Renal cortex interstitium (tissue), 11 donors: ENCODE results near the gene GRAMD1A. TPM values are rescaled to one million over a fixed set of nuclear protein-coding genes. Genes with fewer than 3 reads are reported as not detected.
"Not testable (repeated sequence)": the region's sequence is repeated elsewhere in the genome, so short reads cannot be mapped to it uniquely, and the experiment has no call there.

Experiments
- DNase-seq, 11 donors: peaks; one replicate each; pipeline ENCODE4 v3.0.0-alpha.2; 2013; ENCODE audit warnings: low read depth in 9 of 11, low spot score in 4 of 11; ENCODE audit errors: extremely low read depth in 1 of 11
- polyA plus RNA-seq, 3 donors: library from polyadenylated mRNA; unstranded; fragments of 120-200 nt; gene quantifications; one replicate each; pipeline ENCODE4 v1.2.1, GENCODE V29; 2013; ENCODE audit not compliant: insufficient read length in 3 of 3

GRAMD1A gene
- polyA plus RNA-seq, 3 donors = 48.1 to 77.3 (median 59.5) TPM

DNA sequence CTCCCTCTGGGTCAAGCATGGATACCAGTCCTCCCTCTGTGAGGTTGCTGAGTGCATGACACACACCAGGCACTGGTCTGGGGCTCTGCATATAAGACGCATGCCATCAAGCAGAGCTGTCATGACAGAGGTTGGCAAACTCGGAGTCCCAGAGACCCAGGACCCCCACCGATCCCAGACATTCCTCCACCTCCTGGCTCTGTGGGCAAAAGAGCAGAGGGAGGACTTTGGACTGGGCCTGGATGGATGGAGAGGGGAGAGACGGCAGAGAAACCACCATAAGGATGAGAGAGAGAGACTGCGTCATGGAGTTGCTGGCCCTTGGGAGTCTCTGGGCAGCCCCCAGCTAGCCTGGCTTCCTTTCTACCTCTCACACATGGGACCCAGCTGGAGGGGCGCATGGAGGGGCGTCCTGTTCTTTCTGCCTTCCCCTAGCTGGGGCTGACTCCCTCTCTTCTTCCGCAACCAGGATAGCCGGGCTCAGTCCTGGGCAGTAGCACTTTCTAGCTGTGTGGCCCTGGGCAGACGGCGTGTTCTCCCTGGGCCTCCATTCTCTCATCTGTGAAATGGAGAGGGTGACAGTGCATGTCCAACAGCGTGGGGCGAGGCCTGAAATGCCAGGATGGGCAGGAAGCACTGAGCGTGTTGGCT is 43.0 kb downstream of the GRAMD1A start:
- no peak for DNase-seq

DNA sequence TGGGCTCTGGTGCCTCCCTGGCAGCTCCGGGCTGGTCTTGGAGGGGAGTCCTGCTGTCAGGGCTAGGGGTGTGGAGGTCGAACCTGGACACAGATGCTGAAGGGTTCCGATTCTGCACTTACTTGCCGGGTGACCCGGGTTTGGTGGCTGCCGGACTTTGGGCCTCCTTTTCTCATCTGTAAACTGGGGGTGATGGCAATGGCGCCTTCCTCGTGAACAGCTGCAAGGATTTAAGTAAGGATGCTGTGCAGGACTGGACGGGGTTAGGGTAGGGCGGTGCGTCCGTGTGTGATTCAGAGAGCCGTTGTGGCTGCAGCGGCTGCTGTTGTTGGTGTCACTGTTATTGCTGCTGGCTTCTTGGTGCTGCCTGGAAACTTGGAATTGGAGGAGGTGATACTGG is 43.8 kb downstream of the GRAMD1A start:
- no peak for DNase-seq

DNA sequence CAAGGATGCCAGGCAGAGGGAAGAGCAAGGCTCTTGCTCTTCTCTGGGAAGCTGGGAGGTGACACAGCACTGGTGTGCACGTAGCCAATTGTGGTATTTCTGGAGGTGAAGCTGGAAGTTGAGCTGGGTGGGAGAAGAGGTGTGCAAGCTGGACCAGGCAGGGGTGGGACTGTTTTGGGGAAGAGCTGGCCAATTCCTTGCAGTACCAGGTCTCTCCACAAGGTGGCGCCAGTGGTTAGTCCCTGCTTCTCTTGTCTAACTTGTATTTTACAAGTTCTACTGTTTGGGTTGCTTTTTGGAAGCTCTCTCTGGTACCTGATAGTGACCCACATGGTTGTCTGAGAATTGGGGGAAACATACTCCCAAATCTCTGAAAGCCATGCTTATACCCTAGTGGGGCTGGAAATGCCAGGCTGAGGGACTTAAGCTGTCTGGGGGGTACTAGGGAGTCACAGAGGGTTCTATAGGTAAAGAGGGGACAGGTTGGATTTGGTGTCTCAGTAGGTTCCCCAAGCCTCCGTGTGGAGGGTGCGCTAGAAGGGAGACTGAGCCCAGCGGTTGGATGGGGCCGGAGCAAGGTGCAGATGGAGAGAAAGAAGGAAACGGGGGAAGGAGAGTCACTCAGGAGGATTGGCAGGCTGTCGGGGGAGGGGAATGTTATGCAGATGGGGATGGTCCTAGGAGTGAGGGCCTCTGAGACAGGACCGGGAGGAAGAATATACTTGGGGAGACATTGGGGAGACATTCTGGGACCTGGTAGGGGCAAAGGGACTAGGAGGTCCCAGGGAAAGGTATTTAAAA is 44.4 kb downstream of the GRAMD1A start:
- no peak for DNase-seq

DNA sequence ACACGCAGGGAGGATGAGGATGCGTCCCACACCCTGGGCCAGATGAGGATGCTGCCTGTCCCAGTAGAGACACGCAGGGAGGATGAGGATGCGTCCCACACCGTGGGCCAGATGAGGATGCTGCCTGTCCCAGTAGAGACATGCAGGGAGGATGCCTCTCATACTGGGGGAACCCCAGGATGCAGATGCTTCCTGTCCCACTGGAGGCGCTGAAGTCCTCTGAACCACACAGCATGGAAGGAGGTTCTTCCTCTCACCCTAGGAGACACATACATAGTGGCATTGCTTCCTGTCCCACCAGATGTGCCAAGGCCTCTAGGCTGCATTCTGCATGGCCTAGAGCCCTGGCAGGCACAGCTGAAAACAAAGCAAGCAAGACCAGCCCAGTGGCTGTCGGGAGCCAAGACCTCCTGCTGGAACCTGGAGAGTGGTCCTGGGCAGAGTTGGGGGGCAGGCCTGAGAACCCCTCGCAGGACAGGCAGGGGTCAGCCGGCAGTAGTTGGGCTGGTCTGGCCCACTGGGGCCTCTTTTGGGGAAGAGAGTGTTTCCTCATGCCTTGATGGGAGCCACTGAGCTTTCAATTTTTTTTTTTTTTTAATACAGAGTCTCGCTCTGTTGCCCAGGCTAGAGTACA is 45.7 kb downstream of the GRAMD1A start:
- no peak for DNase-seq

DNA sequence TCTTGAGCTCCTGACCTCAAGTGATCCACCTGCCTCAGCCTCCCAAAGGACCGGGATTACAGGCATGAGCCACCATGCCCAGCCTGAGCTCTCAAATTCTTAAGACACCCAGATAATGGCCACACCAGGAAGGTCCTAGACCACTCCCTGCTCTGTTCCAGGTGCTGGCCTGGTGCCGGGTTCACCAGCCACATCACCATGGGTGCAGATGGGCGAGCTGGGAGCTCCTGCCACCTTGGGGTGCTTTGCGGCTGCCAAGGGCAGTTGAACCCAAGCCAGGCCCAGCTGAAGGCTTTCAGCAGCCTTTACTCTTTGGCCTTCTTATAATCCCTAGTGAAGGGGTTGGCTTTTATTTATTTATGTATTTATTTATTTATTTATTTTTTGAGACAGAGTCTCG is 46.3 kb downstream of the GRAMD1A start:
- no peak for DNase-seq

DNA sequence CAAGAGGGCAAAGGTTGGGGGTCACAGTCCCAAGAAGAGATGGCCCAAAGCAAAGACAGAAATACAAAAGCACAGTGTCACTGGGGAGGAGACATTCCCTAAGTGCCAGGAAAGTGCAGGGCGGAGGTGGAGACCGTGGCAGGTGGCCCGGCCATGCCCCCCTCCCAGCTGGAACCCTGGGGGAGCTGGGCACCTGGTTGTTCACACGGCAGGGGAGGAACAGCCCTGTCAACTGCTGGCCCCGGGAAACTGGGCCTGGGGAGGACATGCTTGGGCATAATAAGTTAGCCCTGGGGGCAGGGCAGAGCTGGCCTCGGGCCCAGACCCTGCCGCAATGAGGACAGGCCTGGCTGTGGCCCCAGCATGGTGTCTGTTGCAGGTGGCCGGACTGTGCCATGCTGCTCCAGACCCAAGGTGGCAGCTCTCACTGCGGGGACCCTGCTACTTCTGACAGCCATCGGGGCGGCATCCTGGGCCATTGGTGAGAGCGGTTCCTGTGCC is 48.8 kb downstream of the GRAMD1A start:
- DNase-seq = no peak

DNA sequence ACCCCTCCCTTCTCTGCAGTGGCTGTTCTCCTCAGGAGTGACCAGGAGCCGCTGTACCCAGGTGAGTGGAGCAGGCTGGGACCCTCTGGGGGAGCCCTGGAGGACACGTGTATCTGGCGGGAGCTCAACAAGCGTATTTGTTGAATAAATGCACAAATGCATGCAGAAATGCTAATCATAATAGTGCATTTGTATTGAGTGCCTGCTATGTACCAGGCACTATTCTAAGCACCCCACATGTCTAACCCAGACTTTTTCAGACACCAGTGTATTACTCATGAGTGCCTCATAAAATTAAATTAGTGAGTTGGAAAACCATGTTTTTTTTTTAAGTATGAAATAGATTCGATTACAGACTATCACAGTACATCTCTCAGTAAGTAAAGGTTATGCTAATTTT is 49.3 kb downstream of the GRAMD1A start:
- no peak for DNase-seq

DNA sequence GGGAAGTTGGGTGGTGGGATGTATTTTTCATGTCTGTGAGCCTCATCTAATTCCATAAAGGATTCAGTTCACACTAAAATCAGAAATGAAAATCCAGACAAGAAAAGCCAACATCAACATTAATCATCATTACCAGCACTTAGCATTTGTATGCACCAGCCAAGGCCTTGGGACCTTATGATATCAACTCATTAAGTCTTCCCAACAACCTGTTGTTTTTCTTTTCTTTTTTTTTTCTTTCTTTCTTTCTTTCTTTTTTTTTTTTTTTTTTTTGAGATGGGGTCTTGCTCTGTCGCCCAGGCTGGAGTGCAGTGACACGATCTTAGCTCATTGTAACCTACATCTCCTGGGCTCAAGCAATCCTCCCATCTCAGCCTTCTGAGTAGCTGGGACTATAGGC is 50.5 kb downstream of the GRAMD1A start:
- not testable (repeated sequence) for DNase-seq

DNA sequence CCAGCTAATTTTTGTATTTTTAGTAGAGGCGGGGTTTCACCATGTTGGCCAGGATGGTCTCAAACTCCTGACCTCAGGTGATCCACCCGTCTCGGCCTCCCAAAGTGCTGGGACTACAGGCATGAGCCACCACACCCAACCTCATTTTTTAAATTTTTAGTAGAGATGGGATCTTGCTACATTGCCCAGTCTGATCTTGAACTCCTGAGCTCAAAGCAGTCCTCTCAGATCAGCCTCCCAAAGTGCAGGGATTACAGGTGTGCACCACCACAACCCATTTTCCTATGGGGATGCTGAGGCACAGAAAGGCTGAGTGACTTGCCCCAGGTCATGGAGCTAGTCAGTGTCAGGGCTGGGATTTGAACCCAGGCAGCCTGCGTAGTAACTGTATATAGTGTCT is 51.1 kb downstream of the GRAMD1A start:
- not testable (repeated sequence) for DNase-seq

DNA sequence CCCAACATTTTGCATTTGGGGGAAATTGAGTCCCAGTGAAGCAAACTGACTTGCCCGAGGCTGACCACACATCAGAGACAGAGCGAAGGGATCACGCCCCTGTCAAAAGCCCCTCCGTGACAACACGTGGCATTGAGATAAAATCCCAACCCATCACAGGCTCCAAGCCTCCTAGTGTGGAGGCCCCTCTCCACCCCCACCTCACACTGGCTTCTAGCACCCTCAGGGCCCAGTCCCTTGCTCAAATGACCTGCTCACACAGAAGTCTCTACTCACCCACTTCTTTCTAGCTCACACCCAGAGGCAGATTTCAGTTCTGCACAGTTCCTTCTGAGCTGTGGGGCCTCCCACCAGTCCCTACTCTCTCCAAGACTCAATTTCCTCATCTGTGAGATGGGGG is 51.7 kb downstream of the GRAMD1A start:
- no peak for DNase-seq

DNA sequence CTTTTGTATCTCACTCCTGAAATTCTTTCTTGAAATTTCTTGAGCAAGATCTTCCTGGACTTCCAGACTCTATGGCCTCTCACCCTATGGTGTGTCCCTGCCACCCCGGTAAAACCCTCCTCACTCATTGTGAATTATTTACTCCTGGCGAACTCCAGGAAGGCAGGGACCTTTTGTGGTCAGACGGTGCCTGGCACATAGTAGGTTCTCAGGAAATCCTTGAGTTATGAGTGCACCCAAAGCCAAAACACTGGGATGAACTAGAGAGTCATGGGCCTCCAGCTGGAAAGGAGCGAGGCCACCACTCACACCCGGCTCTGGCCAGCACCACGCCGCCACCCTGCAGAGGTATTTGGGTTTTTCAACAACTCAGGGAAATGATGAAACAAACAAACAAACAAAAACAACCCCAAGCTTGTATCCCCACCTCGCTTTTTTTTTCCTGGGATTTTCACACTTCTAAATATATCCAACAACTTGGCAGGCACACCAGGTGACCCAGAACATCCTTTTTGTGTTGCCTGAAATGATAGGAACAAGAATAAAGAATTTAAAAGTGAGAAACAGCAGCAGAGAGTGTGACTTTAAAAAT is 52.6 kb downstream of the GRAMD1A start:
- DNase-seq = no peak

DNA sequence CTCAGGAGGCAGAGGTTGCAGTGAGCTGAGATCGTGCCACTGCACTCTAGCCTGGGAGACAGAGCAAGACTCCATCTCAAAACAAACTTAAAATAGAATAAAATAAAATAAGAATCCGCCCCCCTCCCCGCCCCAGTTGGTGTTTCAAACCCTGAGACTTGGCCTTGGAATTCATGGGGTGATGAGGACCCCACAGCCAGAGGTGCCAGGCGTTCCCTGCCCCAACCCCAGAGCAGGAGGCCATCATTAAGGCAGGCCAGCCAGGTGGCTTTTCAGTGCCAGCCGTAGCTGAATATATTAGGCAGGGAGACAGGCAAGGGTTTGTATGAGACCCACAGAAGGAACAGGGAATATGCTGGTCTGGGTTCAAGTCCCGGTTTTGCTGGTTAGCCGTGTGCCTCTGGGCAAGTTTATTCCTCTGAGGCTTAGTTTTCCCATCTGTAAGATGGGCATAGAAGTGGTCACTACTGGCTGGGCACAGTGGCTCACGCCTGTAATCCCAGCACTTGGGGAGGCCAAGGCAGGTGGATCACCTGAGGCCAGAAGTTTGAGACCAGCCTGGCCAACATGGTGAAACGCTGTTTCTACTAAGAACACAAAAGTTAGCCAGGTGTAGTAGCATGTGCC is 53.7 kb downstream of the GRAMD1A start:
- no peak for DNase-seq

DNA sequence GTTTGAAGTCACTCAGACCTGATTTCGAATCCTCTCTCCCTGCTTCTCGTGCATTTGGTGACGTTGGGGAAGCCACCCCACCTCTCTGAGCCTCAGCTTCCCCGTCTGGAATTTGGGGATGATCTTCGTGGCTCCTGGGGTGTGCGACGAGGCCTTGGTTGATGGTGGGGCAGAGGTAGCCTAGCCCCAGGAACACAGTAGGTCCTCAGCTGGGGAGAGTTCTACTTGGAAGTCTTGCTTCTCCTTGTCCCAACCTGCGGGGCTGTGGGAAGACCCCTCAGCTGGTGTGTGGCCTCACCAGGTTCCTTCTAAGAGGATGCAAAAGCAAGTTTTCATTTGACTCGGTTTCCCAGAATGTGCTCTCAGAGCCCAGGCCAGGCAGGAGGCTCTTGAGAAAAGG is 54.5 kb downstream of the GRAMD1A start:
- no peak for DNase-seq

DNA sequence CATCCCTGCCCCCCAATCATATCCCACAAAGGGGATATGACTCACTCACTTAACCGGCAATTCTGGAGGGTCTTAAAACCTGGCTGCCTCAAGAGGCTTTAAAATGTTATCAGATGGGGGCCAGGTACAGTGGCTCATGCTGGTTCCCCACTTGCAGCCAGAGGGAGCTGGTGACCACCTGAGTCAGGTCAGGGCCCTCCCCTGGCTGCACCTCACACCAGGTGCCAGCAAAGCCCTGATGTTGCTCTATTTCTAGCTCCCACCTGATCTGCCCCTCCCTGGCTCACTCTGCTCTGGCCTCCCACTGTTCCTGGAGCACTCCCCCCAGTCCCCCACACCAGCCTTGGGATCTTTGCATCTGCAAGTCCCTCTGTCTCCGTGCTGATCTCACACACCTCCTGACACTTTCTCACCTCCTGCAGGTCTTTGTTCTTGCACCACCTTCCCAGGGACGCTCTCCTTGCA is 55.6 kb downstream of the GRAMD1A start:
- no peak for DNase-seq

DNA sequence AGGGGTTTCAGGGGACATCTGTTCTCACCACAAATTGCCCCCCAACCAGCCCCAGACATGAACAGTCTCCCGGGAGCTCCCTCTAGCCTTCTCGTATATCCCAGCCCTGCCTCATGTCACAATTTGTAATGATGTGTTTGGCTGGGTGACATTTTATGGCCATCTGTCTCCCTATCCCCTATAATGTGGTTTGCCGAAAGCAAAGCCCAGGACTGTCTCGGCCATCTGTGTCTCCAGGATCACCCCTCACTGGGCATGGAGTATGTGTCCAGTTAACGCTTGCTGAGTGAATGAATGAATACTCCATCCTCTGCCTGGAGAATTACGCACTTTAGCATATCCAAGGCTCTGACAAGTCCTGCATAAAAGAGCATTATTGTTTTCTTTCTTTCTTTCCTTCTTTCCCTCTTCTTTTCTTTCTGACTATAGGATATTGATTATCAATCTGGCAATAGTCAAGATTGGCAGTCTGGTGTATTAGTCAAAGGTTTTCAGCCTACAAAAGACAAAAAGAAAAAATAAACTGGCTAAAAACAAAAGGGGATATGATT is 56.5 kb downstream of the GRAMD1A start:
- no peak for DNase-seq

DNA sequence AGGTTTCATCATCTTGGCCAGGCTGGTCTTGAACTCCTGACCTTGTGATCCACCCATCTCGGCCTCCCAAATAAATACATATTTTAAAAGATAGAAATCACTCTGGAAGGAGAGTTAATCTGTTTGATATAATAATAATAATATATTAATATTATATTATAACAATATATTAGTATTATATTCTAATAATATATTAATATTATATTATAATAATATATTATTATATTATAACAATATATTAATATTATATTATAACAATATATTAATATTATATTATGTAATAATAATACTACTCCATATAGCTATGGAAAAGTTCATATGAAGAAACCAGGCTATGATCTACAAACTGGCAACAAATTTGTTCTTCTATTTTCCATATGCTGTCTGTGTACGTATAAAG is 58.2 kb downstream of the GRAMD1A start:
- DNase-seq = no peak

DNA sequence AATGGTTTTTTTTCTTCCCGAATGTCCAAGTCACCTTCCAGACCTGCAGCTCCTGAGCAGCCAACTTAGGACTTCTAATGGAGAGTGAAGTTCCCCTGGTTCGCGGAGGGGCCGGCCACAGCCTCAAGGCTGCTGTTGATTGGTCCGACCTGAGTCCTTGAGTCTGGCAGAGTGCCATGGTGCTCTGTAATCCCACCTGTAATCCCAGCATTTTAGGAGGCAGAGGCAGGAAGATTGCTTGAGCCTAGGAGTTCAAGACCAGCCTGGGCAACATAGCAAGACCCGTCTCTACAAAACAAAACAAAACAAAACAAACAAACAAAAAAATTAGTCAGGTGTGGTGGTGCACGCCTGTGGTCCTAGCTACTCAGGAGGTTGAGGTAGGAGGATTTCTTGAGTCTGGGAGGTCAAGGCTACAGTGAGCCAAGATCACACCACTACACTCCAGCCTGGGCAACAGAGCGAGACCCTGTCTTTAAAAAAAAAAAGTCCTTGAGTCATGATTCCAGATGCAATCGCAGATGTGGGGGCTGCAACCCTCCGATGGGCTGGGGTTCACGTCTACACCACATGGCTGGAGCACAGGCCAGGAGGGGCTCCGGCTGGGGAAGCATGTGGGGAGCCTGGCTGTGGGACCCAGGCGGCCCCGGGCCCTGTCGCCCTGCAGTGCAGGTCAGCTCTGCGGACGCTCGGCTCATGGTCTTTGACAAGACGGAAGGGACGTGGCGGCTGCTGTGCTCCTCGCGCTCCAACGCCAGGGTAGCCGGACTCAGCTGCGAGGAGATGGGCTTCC is 59.1 kb downstream of the GRAMD1A start:
- no peak for DNase-seq

DNA sequence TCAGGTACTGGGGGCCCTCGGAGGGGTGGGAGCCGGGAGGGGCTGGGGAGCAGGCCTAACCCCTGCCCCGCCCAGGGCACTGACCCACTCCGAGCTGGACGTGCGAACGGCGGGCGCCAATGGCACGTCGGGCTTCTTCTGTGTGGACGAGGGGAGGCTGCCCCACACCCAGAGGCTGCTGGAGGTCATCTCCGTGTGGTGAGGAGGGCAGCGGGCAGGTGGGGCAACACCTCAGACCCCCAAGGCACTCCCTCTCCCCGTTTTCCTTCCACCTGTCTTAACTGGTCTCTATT is 59.6 kb downstream of the GRAMD1A start:
- no peak for DNase-seq
